MCF 10A (cell line): ENCODE results near the gene EXOSC9. TPM values are rescaled to one million over a fixed set of nuclear protein-coding genes. Genes with fewer than 3 reads are reported as not detected.

Experiments
- BruUV-seq: library from RNA; stranded (reverse); fragments of 400-500 nt; replicated peaks from 2 replicates; lab custom pipeline; 2021; lab: Mats Ljungman, UMichigan
- CTCF ChIA-PET: fragments of 300-600 bp; sonication (Branson Sonifier 250); formaldehyde crosslinking; extraction: SDS; loops from one replicate; lab custom pipeline; 2021; ENCODE audit warnings: antibody characterized with exemption, inconsistent platforms; lab: Yijun Ruan, JAX
- POLR2A ChIA-PET: fragments of 300-600, 350-650 bp; sonication (Branson Sonifier 250); formaldehyde crosslinking; extraction: SDS; loops from one replicate; lab custom pipeline; 2020; ENCODE audit warnings: antibody characterized with exemption, inconsistent platforms; lab: Yijun Ruan, JAX
- DNase-seq: peaks from one replicate; pipeline ENCODE4 v3.0.0-alpha.2; 2018; ENCODE audit not compliant: unreplicated experiment
- H3K27ac Mint-ChIP-seq: one replicate; pipeline ENCODE4 v1.8.0; 2022; ENCODE audit warnings: mild to moderate bottlenecking, low read depth, mixed read lengths; ENCODE audit not compliant: unreplicated experiment
- H3K27me3 Mint-ChIP-seq: one replicate; pipeline ENCODE4 v1.8.0; 2022; ENCODE audit warnings: mixed read lengths; ENCODE audit not compliant: insufficient read depth, unreplicated experiment
- H3K36me3 Mint-ChIP-seq: one replicate; pipeline ENCODE4 v1.8.0; 2022; ENCODE audit warnings: mild to moderate bottlenecking, moderate library complexity, mixed read lengths; ENCODE audit not compliant: insufficient read depth, unreplicated experiment
- H3K4me1 Mint-ChIP-seq: one replicate; pipeline ENCODE4 v1.8.0; 2022; ENCODE audit warnings: mixed read lengths; ENCODE audit not compliant: insufficient read depth, unreplicated experiment
- H3K4me3 Mint-ChIP-seq: one replicate; pipeline ENCODE4 v1.8.0; 2022; ENCODE audit warnings: mild to moderate bottlenecking, moderate library complexity, mixed read lengths; ENCODE audit not compliant: unreplicated experiment
- H3K9me3 Mint-ChIP-seq: one replicate; pipeline ENCODE4 v1.8.0; 2022; ENCODE audit warnings: mixed read lengths; ENCODE audit not compliant: unreplicated experiment
- CTCF ChIP-seq: fragments of 200-600 bp; IDR thresholded peaks from one replicate; pipeline ENCODE4 v1.8.0; 2022; ENCODE audit warnings: antibody characterized with exemption, mild to moderate bottlenecking; ENCODE audit not compliant: unreplicated experiment
- intact Hi-C: fragments of 100-400 bp; cut with micrococcal nuclease; formaldehyde crosslinking; loops from 2 replicates; pipeline ENCODE4 v1.14.1; 2022
- total RNA-seq: library from RNA; stranded (reverse); gene quantifications from 2 replicates; pipeline ENCODE4 v1.2.3, GENCODE V29; 2022

Gene EXOSC9
- total RNA-seq, 1 experiment from 2014 or later: 30.9 TPM

- H3K4me3 Mint-ChIP-seq: no peak overlapping the region
- no peak for TF ChIP-seq CTCF
- no peaks in the 10 kb centered on the region for H3K9me3 Mint-ChIP-seq
- ChIA-PET POLR2A (interaction anchor here (0.7 kb wide), 1 partner anchor 495 kb away, joined by 4 read pairs; no protein-coding TSS in a partner anchor), CTCF (interaction anchor here (0.7 to 1.3 kb wide), 2 partner anchors 12 to 503 kb away, joined by 3 to 4 read pairs; no protein-coding TSS in a partner anchor)
- no peaks in the 10 kb centered on the region for H3K36me3 Mint-ChIP-seq
- intact Hi-C loops: no loop called here
- H3K27me3 Mint-ChIP-seq: no peaks in the 10 kb centered on the region
- no peak for DNase-seq
- no peak overlapping the region for H3K27ac Mint-ChIP-seq
- peaks cover 4% of the 10 kb centered on the region for H3K4me1 Mint-ChIP-seq
- no TSS peak for BruUV-seq
Measured at GRCh38 chr4:121767166-121767565, 34.0 kb upstream of the EXOSC9 start.

GRCh38 chr4:121769341-121769740, 31.8 kb upstream of the EXOSC9 start:
- Mint-ChIP-seq H3K4me1 (peaks cover 6% of the 10 kb centered on the region), H3K36me3 (no peaks in the 10 kb centered on the region), H3K4me3 (no peak overlapping the region), H3K27ac (no peak overlapping the region), H3K27me3 (no peaks in the 10 kb centered on the region), H3K9me3 (no peaks in the 10 kb centered on the region)
- TF ChIP-seq CTCF: no peak
- no peak for DNase-seq
- BruUV-seq: no TSS peak
- CTCF ChIA-PET: no interaction called here
- intact Hi-C loops: no loop called here
- POLR2A ChIA-PET: interaction anchor here (0.9 kb wide), 1 partner anchor 28 kb away, joined by 3 read pairs; no protein-coding TSS in a partner anchor

- no TSS peak for BruUV-seq
- intact Hi-C loops: no loop called here
- no peak overlapping the region for H3K4me3 Mint-ChIP-seq
- DNase-seq: no peak
- H3K27me3 Mint-ChIP-seq: no peaks in the 10 kb centered on the region
- H3K4me1 Mint-ChIP-seq: peaks cover 16% of the 10 kb centered on the region
- TF ChIP-seq CTCF: no peak
- no peaks in the 10 kb centered on the region for H3K36me3 Mint-ChIP-seq
- H3K9me3 Mint-ChIP-seq: no peaks in the 10 kb centered on the region
- H3K27ac Mint-ChIP-seq: no peak overlapping the region
- ChIA-PET CTCF (interaction anchor here (1.2 to 1.6 kb wide), 2 partner anchors 10 to 35 kb away, joined by 3 to 4 read pairs; no protein-coding TSS in a partner anchor), POLR2A (interaction anchor here (1.0 kb wide), 1 partner anchor 9 kb away, joined by 3 read pairs; no protein-coding TSS in a partner anchor)
Measured at GRCh38 chr4:121771869-121772268, 29.3 kb upstream of the EXOSC9 start.

- Mint-ChIP-seq H3K27ac (no peak overlapping the region), H3K36me3 (no peaks in the 10 kb centered on the region), H3K9me3 (no peaks in the 10 kb centered on the region), H3K4me1 (peaks cover 19% of the 10 kb centered on the region), H3K27me3 (no peaks in the 10 kb centered on the region), H3K4me3 (no peak overlapping the region)
- ChIA-PET POLR2A (interaction anchor here (1.2 kb wide), 1 partner anchor 9 kb away, joined by 3 read pairs; the partner anchor contains the start of gene SMIM43), CTCF (no interaction called here)
- BruUV-seq: no TSS peak
- no peak for TF ChIP-seq CTCF
- no peak for DNase-seq
- intact Hi-C loops: no loop called here
Measured at GRCh38 chr4:121773883-121774282, 27.2 kb upstream of the EXOSC9 start.
